ENCODE results near the gene COL23A1. TPM values are rescaled to one million over a fixed set of nuclear protein-coding genes. Genes with fewer than 3 reads are reported as not detected.

Gene COL23A1
- total RNA-seq, 1 experiment from 2014 or later: 0.18 TPM

- DNase-seq: peak in 1 of 2 experiments; percentile 59
- H3K27me3 ChIP-seq (replicated peaks; ENCODE audit: control insufficient read depth, insufficient read depth, low read length): no peaks in the 10 kb centered on the region
- Mint-ChIP-seq H3K9me3 (ENCODE audit: unreplicated experiment) (no peaks in the 10 kb centered on the region), H3K27me3 (ENCODE audit: insufficient read depth, unreplicated experiment) (peaks cover 3% of the 10 kb centered on the region), H3K4me3 (ENCODE audit: unreplicated experiment) (no peak overlapping the region), H3K4me1 (ENCODE audit: low read depth, unreplicated experiment) (no peaks in the 10 kb centered on the region), H3K36me3 (ENCODE audit: insufficient read depth, unreplicated experiment) (no peaks in the 10 kb centered on the region), H3K27ac (ENCODE audit: unreplicated experiment) (no peak overlapping the region)
- intact Hi-C loops (cut with micrococcal nuclease; ENCODE audit: unreplicated experiment): no loop called here
- no peaks in the 10 kb centered on the region for H3K36me3 ChIP-seq (ENCODE audit: control insufficient read depth, insufficient read depth, low read length)
- no TSS peak for BruUV-seq (replicated peaks)
- no peak for TF ChIP-seq CTCF (IDR thresholded peaks at IDR 0.05; ENCODE audit: insufficient read depth in 1 of 2, low read depth in 1 of 2, low read length in 1 of 2, severe bottlenecking in 1 of 2, unreplicated experiment in 1 of 2)
- peaks cover 17% of the 10 kb centered on the region for H3K9me3 ChIP-seq
- H3K4me3 ChIP-seq (ENCODE audit: low read depth, low read length): no peak overlapping the region
- ChIA-PET POLR2A (no interaction called here), CTCF (no interaction called here)
- H3K4me1 ChIP-seq: no peaks in the 10 kb centered on the region
These were observed 316.3 kb downstream of the COL23A1 start for GRCh38 chr5:178273665-178274541.

GRCh38 chr5:178273041-178273440, 317.2 kb downstream of the COL23A1 start:
- H3K36me3 ChIP-seq (ENCODE audit: control insufficient read depth, insufficient read depth, low read length): no peaks in the 10 kb centered on the region
- ChIA-PET POLR2A (no interaction called here), CTCF (no interaction called here)
- no peaks in the 10 kb centered on the region for H3K27me3 ChIP-seq (replicated peaks; ENCODE audit: control insufficient read depth, insufficient read depth, low read length)
- Mint-ChIP-seq H3K27me3 (ENCODE audit: insufficient read depth, unreplicated experiment) (peaks cover 3% of the 10 kb centered on the region), H3K4me1 (ENCODE audit: low read depth, unreplicated experiment) (no peaks in the 10 kb centered on the region), H3K4me3 (ENCODE audit: unreplicated experiment) (no peak overlapping the region), H3K27ac (ENCODE audit: unreplicated experiment) (no peak overlapping the region), H3K9me3 (ENCODE audit: unreplicated experiment) (no peaks in the 10 kb centered on the region), H3K36me3 (ENCODE audit: insufficient read depth, unreplicated experiment) (no peaks in the 10 kb centered on the region)
- TF ChIP-seq CTCF (IDR thresholded peaks at IDR 0.05; ENCODE audit: insufficient read depth in 1 of 2, low read depth in 1 of 2, low read length in 1 of 2, severe bottlenecking in 1 of 2, unreplicated experiment in 1 of 2): no peak
- peaks cover 17% of the 10 kb centered on the region for H3K9me3 ChIP-seq
- no peak for DNase-seq
- H3K4me3 ChIP-seq (ENCODE audit: low read depth, low read length): no peak overlapping the region
- H3K4me1 ChIP-seq: no peaks in the 10 kb centered on the region
- BruUV-seq (replicated peaks): no TSS peak
- intact Hi-C loops (cut with micrococcal nuclease; ENCODE audit: unreplicated experiment): no loop called here

GRCh38 chr5:178272591-178272990, 317.6 kb downstream of the COL23A1 start:
- H3K27me3 Mint-ChIP-seq (ENCODE audit: insufficient read depth, unreplicated experiment): peaks cover 1% of the 10 kb centered on the region
- no peak overlapping the region for H3K27ac Mint-ChIP-seq (ENCODE audit: unreplicated experiment)
- H3K36me3 Mint-ChIP-seq (ENCODE audit: insufficient read depth, unreplicated experiment): no peaks in the 10 kb centered on the region
- H3K4me3 Mint-ChIP-seq (ENCODE audit: unreplicated experiment): no peak overlapping the region
- H3K9me3 Mint-ChIP-seq (ENCODE audit: unreplicated experiment): no peaks in the 10 kb centered on the region
- Histone ChIP-seq H3K4me1 (no peaks in the 10 kb centered on the region), H3K36me3 (ENCODE audit: control insufficient read depth, insufficient read depth, low read length) (no peaks in the 10 kb centered on the region), H3K4me3 (ENCODE audit: low read depth, low read length) (no peak overlapping the region), H3K27me3 (replicated peaks; ENCODE audit: control insufficient read depth, insufficient read depth, low read length) (no peaks in the 10 kb centered on the region), H3K9me3 (peaks cover 17% of the 10 kb centered on the region)
- ChIA-PET CTCF (no interaction called here), POLR2A (no interaction called here)
- H3K4me1 Mint-ChIP-seq (ENCODE audit: low read depth, unreplicated experiment): no peaks in the 10 kb centered on the region
- no TSS peak for BruUV-seq (replicated peaks)
- DNase-seq: no peak
- intact Hi-C loops (cut with micrococcal nuclease; ENCODE audit: unreplicated experiment): no loop called here
- no peak for TF ChIP-seq CTCF (IDR thresholded peaks at IDR 0.05; ENCODE audit: insufficient read depth in 1 of 2, low read depth in 1 of 2, low read length in 1 of 2, severe bottlenecking in 1 of 2, unreplicated experiment in 1 of 2)

All from Caco-2 (cell line).